HG03139 (cell line): ENCODE measurements around the gene CHM.
"Not testable (repeated sequence)": the region's sequence is repeated elsewhere in the genome, so short reads cannot be mapped to it uniquely, and the experiment has no call there.

Experiments used
- ATAC-seq: cut with Tn5 transposase; IDR thresholded peaks from one replicate; pipeline ENCODE4 v1.9.1; 2021; ENCODE audit not compliant: unreplicated experiment

CHM gene

GRCh38 chrX:85998954-85999353 lies 48.4 kb downstream of the CHM start:
- no peak for ATAC-seq

GRCh38 chrX:85996555-85996954 lies 50.8 kb downstream of the CHM start:
- no peak for ATAC-seq

- ATAC-seq: no peak
Measured at GRCh38 chrX:85995641-85996040, 51.7 kb downstream of the CHM start.

- no peak for ATAC-seq
Measured at GRCh38 chrX:85994797-85995196, 52.6 kb downstream of the CHM start.

- ATAC-seq: no peak
Measured at GRCh38 chrX:85994228-85994627, 53.1 kb downstream of the CHM start.

- ATAC-seq: no peak
Measured at GRCh38 chrX:85993539-85994197, 53.7 kb downstream of the CHM start.

- ATAC-seq: no peak
Measured at GRCh38 chrX:85992811-85993229, 54.5 kb downstream of the CHM start.

GRCh38 chrX:85988353-85988752 lies 59.0 kb downstream of the CHM start:
- ATAC-seq: no peak

GRCh38 chrX:85980286-85980685 lies 67.1 kb downstream of the CHM start:
- ATAC-seq: no peak

GRCh38 chrX:85977218-85977617 lies 70.1 kb downstream of the CHM start:
- ATAC-seq: no peak

GRCh38 chrX:85972351-85972750 lies 75.0 kb downstream of the CHM start:
- ATAC-seq: not testable (repeated sequence)

- ATAC-seq: no peak
Measured at GRCh38 chrX:85964744-85965143, 82.6 kb downstream of the CHM start.

- ATAC-seq: no peak
Measured at GRCh38 chrX:85963736-85964135, 83.6 kb downstream of the CHM start.

GRCh38 chrX:85955510-85955909 lies 91.8 kb downstream of the CHM start:
- ATAC-seq: no peak

- not testable (repeated sequence) for ATAC-seq
Measured at GRCh38 chrX:85944751-85945150, 102.6 kb downstream of the CHM start.

- no peak for ATAC-seq
Measured at GRCh38 chrX:85941275-85941674, 106.1 kb downstream of the CHM start.

- ATAC-seq: not testable (repeated sequence)
Measured at GRCh38 chrX:85939942-85940341, 107.4 kb downstream of the CHM start.

- not testable (repeated sequence) for ATAC-seq
Measured at GRCh38 chrX:85934399-85934798, 113.0 kb downstream of the CHM start.

- ATAC-seq: no peak
Measured at GRCh38 chrX:85930099-85930498, 117.3 kb downstream of the CHM start.

- no peak for ATAC-seq
Measured at GRCh38 chrX:85928606-85929005, 118.8 kb downstream of the CHM start.

GRCh38 chrX:85927740-85928139 lies 119.6 kb downstream of the CHM start:
- no peak for ATAC-seq

GRCh38 chrX:85922821-85923220 lies 124.5 kb downstream of the CHM start:
- no peak for ATAC-seq

- not testable (repeated sequence) for ATAC-seq
Measured at GRCh38 chrX:85916656-85917280, 130.6 kb downstream of the CHM start.
